Measurements from ENCODE around the gene DOLK. TPM values are rescaled to one million over a fixed set of nuclear protein-coding genes. Genes with fewer than 3 reads are reported as not detected.

Gene DOLK
- total RNA-seq, 6 donors from 2014 or later = 5.7 to 24.5 (median 12.3) TPM

- Histone ChIP-seq H3K9me3 (no peaks in the 10 kb centered on the region), H3K4me1 (peaks cover 38 to 62% (median 53%) of the 10 kb centered on the region in 4 donors), H3K27ac (peak overlapping the region; percentile 63 to 90 (median 82)), H3K36me3 (peaks cover 3 to 40% (median 11%) of the 10 kb centered on the region in 4 donors), H3K27me3 (no peaks in the 10 kb centered on the region), H3K4me3 (peak overlapping the region in 1 of 4 donors; percentile 3)
- peak in 2 of 4 donors; percentile 49 to 56 for TF ChIP-seq EP300 (IDR thresholded peaks at IDR 0.05)
- peak; percentile 34 to 85 for TF ChIP-seq POLR2AphosphoS5 (IDR thresholded peaks at IDR 0.05)
- TF ChIP-seq POLR2A (IDR thresholded peaks at IDR 0.05) = peak in 1 of 4 donors; percentile 59
- no peak for TF ChIP-seq CTCF (IDR thresholded peaks at IDR 0.05)
- WGBS, 2 donors = 42 to 54% methylated on average over 6 to 21 of the region's 23 CpGs
- ATAC-seq (ENCODE audit: low FRiP score in 2 of 2) (peak; percentile 57 to 75), DNase-seq (peak; percentile 68 to 87)
Observed at GRCh38 chr9:128902351-128903078, 44.9 kb downstream of the DOLK start.

- DNase-seq = no peak
- no peaks in the 10 kb centered on the region for H3K9me3 ChIP-seq
- ATAC-seq (ENCODE audit: low FRiP score in 2 of 2) = no peak
- 83 to 85% methylated on average over 1 to 5 of the region's 5 CpGs for WGBS, 2 donors
- peaks cover 38 to 68% (median 54%) of the 10 kb centered on the region in 4 donors for H3K4me1 ChIP-seq
- H3K27me3 ChIP-seq = no peaks in the 10 kb centered on the region
- H3K36me3 ChIP-seq = peaks cover 0 to 40% (median 12%) of the 10 kb centered on the region in 4 donors
- peak overlapping the region; percentile 63 to 90 (median 82) for H3K27ac ChIP-seq
- TF ChIP-seq EP300 (IDR thresholded peaks at IDR 0.05) = no peak
- TF ChIP-seq POLR2AphosphoS5 (IDR thresholded peaks at IDR 0.05) = no peak
- no peak for TF ChIP-seq POLR2A (IDR thresholded peaks at IDR 0.05)
- no peak for TF ChIP-seq CTCF (IDR thresholded peaks at IDR 0.05)
- peak overlapping the region in 1 of 4 donors; percentile 4 for H3K4me3 ChIP-seq
Observed at GRCh38 chr9:128901822-128902221, 45.6 kb downstream of the DOLK start.

DNA sequence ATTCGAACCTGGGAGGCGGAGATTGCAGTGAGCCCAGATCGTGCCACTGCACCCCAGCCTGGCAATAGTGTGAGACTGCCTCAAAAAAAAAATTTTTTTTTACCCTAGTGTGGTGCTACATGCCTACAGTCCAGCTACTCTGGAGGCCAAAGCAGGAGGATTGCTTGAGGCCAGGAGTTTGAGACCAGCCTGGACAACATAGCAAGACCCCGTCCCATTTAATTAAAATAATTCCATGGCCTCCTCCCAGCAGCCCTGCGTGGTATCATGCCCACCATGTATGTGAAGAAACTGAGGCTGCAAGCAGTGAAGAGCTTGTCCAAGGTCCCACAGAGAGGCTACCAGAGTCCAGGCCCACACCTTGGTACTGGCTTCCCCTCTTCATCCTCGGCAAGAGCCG, 46.0 kb downstream of the DOLK start:
- Histone ChIP-seq H3K27me3 (no peaks in the 10 kb centered on the region), H3K27ac (peak overlapping the region; percentile 63 to 90 (median 82)), H3K36me3 (peaks cover 2 to 40% (median 14%) of the 10 kb centered on the region in 4 donors), H3K9me3 (no peaks in the 10 kb centered on the region), H3K4me3 (no peak overlapping the region), H3K4me1 (peaks cover 38 to 68% (median 54%) of the 10 kb centered on the region in 4 donors)
- DNase-seq (no peak), ATAC-seq (ENCODE audit: low FRiP score in 2 of 2) (no peak)
- no peak for TF ChIP-seq POLR2AphosphoS5 (IDR thresholded peaks at IDR 0.05)
- no peak for TF ChIP-seq POLR2A (IDR thresholded peaks at IDR 0.05)
- no peak for TF ChIP-seq EP300 (IDR thresholded peaks at IDR 0.05)
- no peak for TF ChIP-seq CTCF (IDR thresholded peaks at IDR 0.05)
- WGBS, 2 donors = 90 to 91% methylated on average over 5 to 7 of the region's 7 CpGs

DNA sequence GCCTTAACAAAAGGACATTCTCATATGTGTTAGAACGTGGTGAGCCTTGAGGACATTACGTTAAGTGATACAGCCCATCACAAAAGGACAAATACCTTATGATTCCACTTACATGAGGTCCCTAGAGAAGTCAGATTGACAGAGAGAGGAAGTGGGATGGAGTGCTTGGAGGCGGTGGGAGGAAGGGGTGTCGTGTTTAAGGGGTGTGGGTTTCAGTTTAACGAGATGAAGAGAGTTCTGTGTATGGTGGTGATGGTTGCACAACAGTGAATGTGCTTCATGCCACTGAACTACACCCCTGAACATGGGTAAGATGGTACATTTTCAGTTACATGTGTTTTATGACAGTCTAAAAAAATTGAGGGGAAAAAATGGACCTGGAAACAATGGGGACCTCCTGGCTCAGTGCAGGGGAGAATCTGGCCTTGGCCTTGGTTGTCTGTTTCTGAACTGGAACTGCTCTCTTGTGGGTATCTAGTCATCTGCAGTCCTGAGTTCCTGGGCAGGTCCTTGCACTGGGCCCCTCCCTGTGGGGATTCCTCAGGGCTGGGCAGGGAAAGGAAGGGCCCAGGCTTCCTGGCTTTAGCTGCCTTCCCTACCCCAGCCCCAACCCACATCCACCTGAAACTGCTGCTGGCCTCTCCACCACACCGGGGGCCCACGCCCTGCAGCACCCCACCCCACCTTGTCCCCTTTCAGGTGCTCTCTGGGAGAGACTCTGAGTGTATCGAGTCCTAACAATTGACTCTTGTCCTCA, 47.7 kb downstream of the DOLK start:
- ATAC-seq (ENCODE audit: low FRiP score in 2 of 2) = peak; percentile 18 to 39
- no peak overlapping the region for H3K4me3 ChIP-seq
- 30 to 37% methylated on average over 7 to 8 of the region's 8 CpGs for WGBS, 2 donors
- no peaks in the 10 kb centered on the region for H3K27me3 ChIP-seq
- H3K27ac ChIP-seq = peak overlapping the region; percentile 70 to 90 (median 82)
- peaks cover 2 to 49% (median 26%) of the 10 kb centered on the region in 4 donors for H3K36me3 ChIP-seq
- no peak for DNase-seq
- H3K4me1 ChIP-seq = peaks cover 38 to 75% (median 54%) of the 10 kb centered on the region in 4 donors
- TF ChIP-seq POLR2AphosphoS5 (IDR thresholded peaks at IDR 0.05) (peak in 1 of 2 donors; percentile 56), POLR2A (IDR thresholded peaks at IDR 0.05) (no peak), EP300 (IDR thresholded peaks at IDR 0.05) (no peak), CTCF (IDR thresholded peaks at IDR 0.05) (no peak)
- H3K9me3 ChIP-seq = no peaks in the 10 kb centered on the region
